NCI-H2196 treated with DMSO at 0.1 percent for 48 hours (cell line): ENCODE data around the gene LRRC49.
"Not testable (repeated sequence)": the region's sequence is repeated elsewhere in the genome, so short reads cannot be mapped to it uniquely, and the experiment has no call there.

ENCODE experiments used
- DNase-seq: peaks from one replicate; lab custom pipeline; 2025; ENCODE audit not compliant: unreplicated experiment; lab: John Stamatoyannopoulos, UW

LRRC49 gene

GRCh38 chr15:70867911-70868467 lies 24.6 kb upstream of the LRRC49 start:
- DNase-seq, result no peak

- DNase-seq, result no peak
Measured at GRCh38 chr15:70869346-70869745, 23.3 kb upstream of the LRRC49 start.

- no peak for DNase-seq
Measured at GRCh38 chr15:70870051-70870450, 22.6 kb upstream of the LRRC49 start.

GRCh38 chr15:70871490-70871889 lies 21.1 kb upstream of the LRRC49 start:
- not testable (repeated sequence) for DNase-seq

- DNase-seq, result no peak
Measured at GRCh38 chr15:70873232-70874054, 19.2 kb upstream of the LRRC49 start.

- no peak for DNase-seq
Measured at GRCh38 chr15:70875001-70875782, 17.4 kb upstream of the LRRC49 start.

- no peak for DNase-seq
Measured at GRCh38 chr15:70876011-70876410, 16.6 kb upstream of the LRRC49 start.

- DNase-seq, result no peak
Measured at GRCh38 chr15:70876683-70877082, 15.9 kb upstream of the LRRC49 start.

- no peak for DNase-seq
Measured at GRCh38 chr15:70879401-70879800, 13.2 kb upstream of the LRRC49 start.

- DNase-seq, result no peak
Measured at GRCh38 chr15:70880781-70881180, 11.8 kb upstream of the LRRC49 start.

GRCh38 chr15:70882361-70882760 lies 10.3 kb upstream of the LRRC49 start:
- DNase-seq, result no peak

- no peak for DNase-seq
Measured at GRCh38 chr15:70892912-70893560, 410 bp downstream of the LRRC49 start.

- DNase-seq, result no peak
Measured at GRCh38 chr15:70902107-70902506, 9.5 kb downstream of the LRRC49 start.

- no peak for DNase-seq
Measured at GRCh38 chr15:70906842-70907241, 14.2 kb downstream of the LRRC49 start.

GRCh38 chr15:70907784-70908471 lies 15.3 kb downstream of the LRRC49 start:
- DNase-seq, result no peak

GRCh38 chr15:70910958-70911357 lies 18.3 kb downstream of the LRRC49 start:
- DNase-seq, result no peak

GRCh38 chr15:70912187-70912586 lies 19.6 kb downstream of the LRRC49 start:
- DNase-seq, result no peak

GRCh38 chr15:70916531-70916930 lies 23.9 kb downstream of the LRRC49 start:
- no peak for DNase-seq

- no peak for DNase-seq
Measured at GRCh38 chr15:70917955-70918354, 25.3 kb downstream of the LRRC49 start.

- no peak for DNase-seq
Measured at GRCh38 chr15:70920981-70921696, 28.5 kb downstream of the LRRC49 start.
